ENCODE data around the gene TIMELESS.

DNA sequence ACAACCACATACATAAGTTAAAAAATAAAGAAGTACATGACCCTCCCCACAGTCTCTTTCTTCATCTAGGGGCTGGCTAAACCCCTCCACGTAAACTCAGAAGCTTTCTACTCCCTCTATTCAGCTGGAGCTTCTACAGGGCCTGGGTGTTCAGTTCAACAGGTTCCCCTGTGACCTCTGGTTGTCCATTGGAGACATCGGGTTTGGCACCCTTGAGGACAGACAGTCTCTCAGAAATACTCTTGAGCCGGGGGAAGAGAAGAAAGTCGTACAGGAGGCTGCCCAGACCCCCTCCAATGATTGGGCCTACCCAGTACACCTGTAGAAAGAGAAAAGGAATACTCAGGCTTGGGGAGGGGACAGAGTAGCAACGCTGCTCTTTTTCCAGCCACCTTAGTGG, 1.9 kb upstream of the TIMELESS start:
- TF ChIP-seq, protein P1, sequence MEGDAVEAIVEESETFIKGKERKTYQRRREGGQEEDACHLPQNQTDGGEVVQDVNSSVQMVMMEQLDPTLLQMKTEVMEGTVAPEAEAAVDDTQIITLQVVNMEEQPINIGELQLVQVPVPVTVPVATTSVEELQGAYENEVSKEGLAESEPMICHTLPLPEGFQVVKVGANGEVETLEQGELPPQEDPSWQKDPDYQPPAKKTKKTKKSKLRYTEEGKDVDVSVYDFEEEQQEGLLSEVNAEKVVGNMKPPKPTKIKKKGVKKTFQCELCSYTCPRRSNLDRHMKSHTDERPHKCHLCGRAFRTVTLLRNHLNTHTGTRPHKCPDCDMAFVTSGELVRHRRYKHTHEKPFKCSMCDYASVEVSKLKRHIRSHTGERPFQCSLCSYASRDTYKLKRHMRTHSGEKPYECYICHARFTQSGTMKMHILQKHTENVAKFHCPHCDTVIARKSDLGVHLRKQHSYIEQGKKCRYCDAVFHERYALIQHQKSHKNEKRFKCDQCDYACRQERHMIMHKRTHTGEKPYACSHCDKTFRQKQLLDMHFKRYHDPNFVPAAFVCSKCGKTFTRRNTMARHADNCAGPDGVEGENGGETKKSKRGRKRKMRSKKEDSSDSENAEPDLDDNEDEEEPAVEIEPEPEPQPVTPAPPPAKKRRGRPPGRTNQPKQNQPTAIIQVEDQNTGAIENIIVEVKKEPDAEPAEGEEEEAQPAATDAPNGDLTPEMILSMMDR (IDR thresholded peaks at IDR 0.05): no peak
- no peak for TF ChIP-seq POLR2AphosphoS5 (IDR thresholded peaks at IDR 0.05)
- no peak for TF ChIP-seq POLR2A (IDR thresholded peaks at IDR 0.05; ENCODE audit: low read depth)
- TF ChIP-seq EP300 (IDR thresholded peaks at IDR 0.05): no peak
